Activated T-cell treated with anti-CD3 and anti-CD28 coated beads, Interleukin-2, amount 50 U/mL, for 4 hours (primary cell): ENCODE measurements around the gene RAD51AP1. TPM values are rescaled to one million over a fixed set of nuclear protein-coding genes. Genes with fewer than 3 reads are reported as not detected.
"Not testable (repeated sequence)": the region's sequence is repeated elsewhere in the genome, so short reads cannot be mapped to it uniquely, and the experiment has no call there.

Experiments
- ATAC-seq, 2 donors: fragments of 200-7000 bp; cut with Tn5 transposase; one replicate each; pipeline ENCODE4 v1.10.0; 2021
- DNase-seq: peaks from one replicate; pipeline ENCODE4 v3.0.0-alpha.2; 2020
- H3K27me3 Mint-ChIP-seq: one replicate; pipeline ENCODE4 v1.8.0; 2021; ENCODE audit warnings: low read depth, mixed read lengths
- H3K36me3 Mint-ChIP-seq: one replicate; pipeline ENCODE4 v1.8.0; 2022; ENCODE audit warnings: mixed read lengths; ENCODE audit not compliant: insufficient read depth
- H3K4me1 Mint-ChIP-seq: one replicate; pipeline ENCODE4 v1.8.0; 2021; ENCODE audit warnings: low read depth, mixed read lengths
- H3K4me3 Mint-ChIP-seq: one replicate; pipeline ENCODE4 v1.8.0; 2021; ENCODE audit warnings: mild to moderate bottlenecking, moderate library complexity, mixed read lengths
- H3K9me3 Mint-ChIP-seq: one replicate; pipeline ENCODE4 v1.8.0; 2021; ENCODE audit warnings: mixed read lengths
- total RNA-seq, 3 donors: library from RNA; stranded (reverse); gene quantifications; one replicate each; pipeline ENCODE4 v1.2.1, GENCODE V29; 2021

Gene RAD51AP1, protein sequence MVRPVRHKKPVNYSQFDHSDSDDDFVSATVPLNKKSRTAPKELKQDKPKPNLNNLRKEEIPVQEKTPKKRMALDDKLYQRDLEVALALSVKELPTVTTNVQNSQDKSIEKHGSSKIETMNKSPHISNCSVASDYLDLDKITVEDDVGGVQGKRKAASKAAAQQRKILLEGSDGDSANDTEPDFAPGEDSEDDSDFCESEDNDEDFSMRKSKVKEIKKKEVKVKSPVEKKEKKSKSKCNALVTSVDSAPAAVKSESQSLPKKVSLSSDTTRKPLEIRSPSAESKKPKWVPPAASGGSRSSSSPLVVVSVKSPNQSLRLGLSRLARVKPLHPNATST
- 10 to 100 TPM; 13.2 to 18.3 (median 14.2) TPM for total RNA-seq

DNA sequence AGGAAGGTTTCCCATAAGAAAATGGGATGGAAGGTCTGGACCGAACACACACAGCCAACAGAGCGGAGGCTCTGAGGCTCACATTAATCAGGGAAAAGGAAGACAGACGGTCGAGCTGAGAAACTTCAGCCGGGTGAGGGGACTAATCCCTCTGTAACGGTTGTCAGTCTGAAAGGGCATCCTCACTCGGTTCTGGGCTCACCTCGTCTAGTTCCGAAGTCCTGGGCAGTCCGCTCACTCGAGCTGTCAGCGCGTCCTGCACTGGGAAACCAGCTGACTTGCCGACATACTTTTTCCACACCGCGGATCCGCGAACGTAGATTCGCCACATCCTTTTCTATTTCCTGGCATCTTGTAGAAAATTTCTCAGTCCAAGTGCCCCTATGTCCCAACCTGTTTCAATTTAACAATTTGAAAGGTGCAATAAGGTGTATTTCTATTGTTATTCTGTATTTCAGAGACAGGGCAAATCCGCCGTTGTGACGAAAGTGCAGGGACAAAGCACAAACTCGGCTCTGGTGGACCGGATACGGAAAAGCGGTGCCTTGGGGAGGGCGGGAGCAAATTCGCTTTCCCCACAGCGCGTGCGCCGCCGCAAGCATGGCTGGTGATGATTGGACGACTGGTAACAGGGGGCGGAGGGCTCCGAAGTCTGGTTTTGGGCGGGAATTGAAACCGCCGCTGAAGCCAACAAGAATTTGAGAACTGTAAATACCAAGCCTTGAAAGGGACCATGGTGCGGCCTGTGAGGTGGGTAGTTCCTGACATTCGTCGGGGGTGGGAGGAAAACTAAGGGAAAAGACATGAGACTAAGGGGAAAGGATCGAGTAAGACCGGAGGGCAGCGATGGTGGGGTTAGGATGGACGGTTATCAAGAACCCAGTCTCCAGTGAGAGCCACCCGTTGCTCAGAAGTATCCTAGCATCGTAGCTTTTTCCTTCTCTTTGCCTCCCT, at the start of gene RAD51AP1:
TSS of gene RAD51AP1 (plus strand) at position 684 of the 954 bp plus-strand sequence. CDS start at position 734, 50 bp downstream.
- no peaks in the 10 kb centered on the region for H3K36me3 Mint-ChIP-seq
- peak; percentile 98 to 99 for ATAC-seq
- no peaks in the 10 kb centered on the region for H3K27me3 Mint-ChIP-seq
- no peaks in the 10 kb centered on the region for H3K9me3 Mint-ChIP-seq
- peak within 1 kb of the TSS; percentile 95 for H3K4me3 Mint-ChIP-seq
- H3K4me1 Mint-ChIP-seq: peaks cover 31% of the 10 kb centered on the region
- DNase-seq: peak; percentile 91

DNA sequence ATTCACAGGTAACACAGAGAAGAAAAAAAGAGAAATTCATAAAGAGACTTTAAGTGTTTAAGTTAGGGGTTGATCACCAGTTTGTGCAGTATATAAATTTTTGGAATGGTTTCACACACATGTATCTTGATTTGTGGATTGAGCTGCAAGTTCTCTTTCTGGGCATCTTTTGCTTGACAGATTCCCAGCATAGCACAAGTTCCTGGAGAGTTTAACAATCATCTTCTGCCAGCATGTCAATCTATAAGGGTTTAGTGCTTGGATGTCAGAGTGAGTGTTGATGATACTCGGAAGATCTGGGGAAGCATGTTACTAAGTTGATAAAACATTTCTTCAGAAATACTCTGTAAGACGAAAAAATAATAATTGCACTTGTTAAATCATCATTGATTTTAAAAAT, 49.1 kb upstream of the RAD51AP1 start:
- Mint-ChIP-seq H3K9me3 (no peaks in the 10 kb centered on the region), H3K4me3 (no peak overlapping the region), H3K27me3 (no peaks in the 10 kb centered on the region), H3K36me3 (peaks cover 21% of the 10 kb centered on the region), H3K4me1 (peaks cover 2% of the 10 kb centered on the region)
- no peak for DNase-seq
- no peak for ATAC-seq

DNA sequence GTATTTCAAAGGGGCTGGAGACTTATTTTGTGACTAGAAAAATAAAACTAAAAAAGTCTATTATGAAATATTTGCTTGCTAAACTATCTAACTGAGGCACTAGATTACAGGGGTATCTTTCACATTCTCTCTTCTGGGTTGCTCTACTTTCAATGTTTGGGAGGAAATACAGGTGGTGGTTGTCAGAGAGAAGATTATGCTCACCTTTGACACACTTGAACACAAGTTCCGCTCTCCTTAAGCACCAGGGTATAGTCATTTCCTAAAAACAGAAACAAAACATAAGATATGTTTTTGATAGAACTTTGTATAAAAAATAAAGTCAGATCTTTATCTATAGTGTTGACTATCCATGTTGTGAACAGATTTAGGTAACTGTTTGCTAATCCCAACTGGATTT, 47.7 kb upstream of the RAD51AP1 start:
- no peak for ATAC-seq
- Mint-ChIP-seq H3K27me3 (no peaks in the 10 kb centered on the region), H3K9me3 (no peaks in the 10 kb centered on the region), H3K4me3 (no peak overlapping the region), H3K36me3 (peaks cover 26% of the 10 kb centered on the region), H3K4me1 (peaks cover 2% of the 10 kb centered on the region)
- DNase-seq: no peak

DNA sequence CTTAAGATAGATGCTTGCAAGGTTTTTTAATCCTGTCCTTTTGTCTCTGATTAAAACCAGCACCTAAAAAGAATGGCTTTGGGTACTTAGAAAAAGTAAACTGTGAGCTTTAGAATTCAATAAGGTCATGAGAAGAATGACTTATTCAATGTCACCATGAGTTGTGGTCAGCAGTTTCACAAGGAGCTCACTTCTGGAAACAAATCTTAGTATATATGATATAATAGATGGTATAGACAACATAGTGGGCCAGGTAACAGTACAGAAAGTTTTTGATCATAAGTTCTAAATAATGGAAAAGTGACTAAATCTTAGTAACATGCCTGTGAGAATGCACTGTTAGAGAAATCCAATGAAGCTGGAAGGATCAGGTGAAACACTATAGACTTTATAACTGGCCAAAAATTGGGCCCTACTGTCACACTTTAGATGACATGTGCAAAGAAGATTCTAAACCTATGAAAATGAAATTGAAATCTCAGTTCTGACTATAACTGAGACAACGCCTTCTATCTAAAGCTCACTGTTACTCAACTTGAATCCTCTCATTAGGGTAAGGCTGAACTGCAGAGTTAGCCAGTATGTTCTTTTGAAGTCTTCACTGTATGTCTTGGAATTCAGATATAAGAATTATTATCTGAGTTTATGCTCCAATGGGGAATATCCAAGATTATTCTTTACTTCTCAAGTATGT, 42.4 kb upstream of the RAD51AP1 start:
- Mint-ChIP-seq H3K9me3 (no peaks in the 10 kb centered on the region), H3K27me3 (no peaks in the 10 kb centered on the region), H3K4me3 (no peak overlapping the region), H3K4me1 (peaks cover 6% of the 10 kb centered on the region), H3K36me3 (peaks cover 40% of the 10 kb centered on the region)
- ATAC-seq: peak; percentile 89 to 93
- DNase-seq: no peak

DNA sequence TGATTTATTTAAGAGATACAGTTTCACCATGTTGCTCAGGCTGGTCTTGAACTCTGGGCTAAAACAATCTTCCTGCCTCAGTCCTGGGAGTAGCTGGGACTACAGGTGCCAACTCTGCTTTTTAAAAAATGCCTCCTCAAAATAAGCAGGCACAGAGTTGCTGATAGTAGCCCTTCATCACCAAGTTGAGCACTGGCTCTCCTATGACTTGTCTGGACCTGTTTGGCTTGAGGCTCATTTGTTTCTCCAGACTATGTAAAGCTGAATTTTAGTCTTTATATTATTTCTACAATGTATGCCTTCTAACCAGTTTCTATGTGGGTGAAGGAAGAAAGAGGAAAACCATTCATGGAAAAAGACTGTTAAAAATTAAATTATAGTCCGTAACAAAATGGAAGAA, 39.5 kb upstream of the RAD51AP1 start:
- H3K27me3 Mint-ChIP-seq: no peaks in the 10 kb centered on the region
- DNase-seq: no peak
- no peak for ATAC-seq
- H3K4me1 Mint-ChIP-seq: peaks cover 6% of the 10 kb centered on the region
- no peaks in the 10 kb centered on the region for H3K9me3 Mint-ChIP-seq
- H3K4me3 Mint-ChIP-seq: no peak overlapping the region
- peaks cover 52% of the 10 kb centered on the region for H3K36me3 Mint-ChIP-seq

DNA sequence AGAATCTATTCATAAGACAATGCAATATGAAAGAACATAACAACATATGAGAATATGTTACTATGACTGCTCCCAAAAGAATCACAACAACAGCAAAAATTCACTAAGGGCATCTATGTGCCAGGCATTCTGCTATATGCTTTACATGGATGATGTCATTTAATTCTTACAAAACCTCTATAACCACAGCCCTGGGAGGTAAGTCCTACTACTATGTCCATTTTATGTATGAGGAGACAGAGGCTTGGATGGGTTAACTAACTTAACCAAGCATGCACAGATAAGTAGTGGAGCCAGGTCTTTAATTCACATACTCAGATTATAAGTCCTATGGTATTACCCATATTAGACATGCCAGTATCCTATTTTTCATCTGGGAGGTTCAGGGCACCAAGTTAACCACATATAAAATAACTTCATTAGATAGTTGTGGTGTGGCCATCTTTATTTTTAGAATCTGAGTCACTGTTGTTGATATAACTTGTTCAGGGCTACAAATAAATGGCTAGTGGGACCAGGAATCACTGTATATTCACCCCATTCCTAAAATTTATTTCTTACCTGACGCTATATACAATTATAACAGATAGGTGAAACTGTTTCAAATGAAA, 33.2 kb upstream of the RAD51AP1 start:
- Mint-ChIP-seq H3K36me3 (peaks cover 28% of the 10 kb centered on the region), H3K4me1 (peaks cover 28% of the 10 kb centered on the region), H3K4me3 (no peak overlapping the region), H3K27me3 (no peaks in the 10 kb centered on the region), H3K9me3 (no peaks in the 10 kb centered on the region)
- DNase-seq (no peak), ATAC-seq (no peak)

DNA sequence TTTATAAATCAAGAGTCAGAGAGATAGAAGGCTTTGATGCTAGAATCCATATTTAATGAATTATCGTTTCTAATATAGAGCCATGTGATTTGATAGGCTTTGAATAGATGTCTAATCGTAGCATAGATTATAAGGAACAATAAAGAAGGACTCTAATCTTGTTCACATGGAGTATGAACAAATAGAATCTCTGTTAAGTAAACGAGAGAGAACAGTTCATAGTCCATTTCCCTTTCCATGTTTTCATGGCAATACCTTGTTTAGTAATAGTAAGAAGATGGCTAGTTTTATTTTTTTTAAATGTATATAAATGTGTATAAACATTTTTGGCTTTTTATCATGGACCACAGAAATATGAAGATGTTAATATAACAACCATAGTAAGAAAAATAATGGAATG, 32.3 kb upstream of the RAD51AP1 start:
- DNase-seq (no peak), ATAC-seq (no peak)
- peaks cover 22% of the 10 kb centered on the region for H3K36me3 Mint-ChIP-seq
- H3K27me3 Mint-ChIP-seq: no peaks in the 10 kb centered on the region
- H3K4me3 Mint-ChIP-seq: no peak overlapping the region
- H3K9me3 Mint-ChIP-seq: no peaks in the 10 kb centered on the region
- H3K4me1 Mint-ChIP-seq: peaks cover 28% of the 10 kb centered on the region

DNA sequence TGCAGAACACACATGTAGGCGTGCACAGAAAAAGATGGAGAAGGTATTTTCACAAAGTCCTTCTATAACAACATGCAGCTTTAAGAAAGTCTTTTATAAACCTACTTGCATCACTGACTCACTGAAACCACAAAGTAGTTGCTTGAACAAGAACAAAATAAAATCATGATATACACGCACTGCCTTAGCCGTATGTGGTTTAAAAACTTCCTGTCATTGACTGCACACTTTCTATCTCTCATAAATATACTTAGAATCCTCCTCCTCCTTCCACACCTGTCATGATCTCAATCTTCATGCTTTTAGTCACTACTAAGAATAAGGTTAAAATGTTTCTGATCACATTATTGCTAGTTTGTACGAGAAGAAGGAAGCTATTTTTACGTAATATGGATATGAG, 31.8 kb upstream of the RAD51AP1 start:
- Mint-ChIP-seq H3K27me3 (no peaks in the 10 kb centered on the region), H3K36me3 (peaks cover 20% of the 10 kb centered on the region), H3K9me3 (no peaks in the 10 kb centered on the region), H3K4me3 (peak overlapping the region; percentile 42), H3K4me1 (peaks cover 28% of the 10 kb centered on the region)
- no peak for DNase-seq
- ATAC-seq: peak; percentile 99

DNA sequence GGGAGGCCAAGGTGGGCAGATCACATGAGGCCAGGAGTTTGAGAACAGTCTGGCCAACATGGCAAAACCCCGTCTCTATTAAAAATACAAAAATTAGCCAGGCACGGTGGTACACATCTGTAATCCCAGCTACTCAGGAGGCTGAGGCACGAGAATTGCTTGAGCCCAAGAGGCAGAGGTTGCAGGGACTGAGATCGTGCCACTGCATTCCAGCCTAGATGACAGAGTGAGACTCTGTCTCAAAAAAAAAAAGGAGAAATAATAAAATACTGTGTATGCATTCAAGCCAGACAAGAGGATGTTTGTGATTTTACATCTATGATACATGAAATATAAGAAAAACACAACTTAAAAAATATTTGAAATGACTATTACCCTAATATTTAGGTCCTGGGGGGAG, 30.2 kb upstream of the RAD51AP1 start:
- not testable (repeated sequence) for DNase-seq, H3K9me3 Mint-ChIP-seq, H3K4me3 Mint-ChIP-seq, H3K27me3 Mint-ChIP-seq, ATAC-seq
- peaks cover 28% of the 10 kb centered on the region for H3K4me1 Mint-ChIP-seq
- peaks cover 17% of the 10 kb centered on the region for H3K36me3 Mint-ChIP-seq

DNA sequence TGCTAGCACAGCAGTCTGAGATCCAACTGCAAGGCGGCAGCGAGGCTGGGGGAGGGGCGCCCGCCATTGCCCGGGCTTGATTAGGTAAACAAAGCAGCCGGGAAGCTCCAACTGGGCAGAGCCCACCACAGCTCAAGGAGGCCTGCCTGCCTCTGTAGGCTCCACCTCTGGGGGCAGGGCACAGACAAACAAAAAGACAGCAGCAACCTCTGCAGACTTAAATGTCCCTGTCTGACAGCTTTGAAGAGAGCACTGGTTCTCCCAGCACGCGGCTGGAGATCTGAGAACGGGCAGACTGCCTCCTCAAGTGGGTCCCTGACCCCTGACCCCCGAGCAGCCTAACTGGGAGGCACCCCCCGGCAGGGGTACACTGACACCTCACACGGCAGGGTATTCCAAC, 29.4 kb upstream of the RAD51AP1 start:
- H3K36me3 Mint-ChIP-seq, H3K9me3 Mint-ChIP-seq, DNase-seq, H3K4me3 Mint-ChIP-seq, H3K27me3 Mint-ChIP-seq, ATAC-seq: not testable (repeated sequence)
- peaks cover 28% of the 10 kb centered on the region for H3K4me1 Mint-ChIP-seq

DNA sequence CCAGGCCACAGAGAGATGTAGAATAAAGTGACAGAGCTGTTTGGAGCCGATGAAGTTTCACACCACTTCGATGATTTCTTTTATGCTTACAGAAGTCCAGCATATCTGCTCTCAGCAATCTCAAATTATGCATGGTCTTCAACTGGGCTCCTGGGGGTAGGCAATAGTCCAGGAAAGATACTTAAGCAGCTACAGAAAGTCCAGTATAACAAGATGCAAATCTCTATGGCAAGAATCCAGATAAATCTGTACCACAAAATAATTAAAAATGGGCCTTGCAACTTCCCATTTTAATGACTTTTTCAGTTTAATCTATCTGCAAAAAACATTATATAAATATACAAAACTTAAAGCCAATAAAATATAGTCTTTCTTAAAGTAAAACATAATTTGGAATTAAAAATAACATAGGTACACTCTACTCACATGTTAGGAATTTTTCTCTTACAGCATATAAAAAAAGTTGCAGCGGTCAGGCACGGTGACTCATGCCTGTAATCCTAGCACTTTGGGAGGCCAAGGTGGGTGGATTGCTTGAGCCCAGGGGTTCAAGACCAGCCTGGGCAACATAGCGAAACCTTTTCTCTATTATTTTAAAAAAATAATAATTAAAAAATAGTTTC, 20.5 kb upstream of the RAD51AP1 start:
- Mint-ChIP-seq H3K4me3 (no peak overlapping the region), H3K27me3 (no peaks in the 10 kb centered on the region), H3K9me3 (no peaks in the 10 kb centered on the region), H3K4me1 (no peaks in the 10 kb centered on the region), H3K36me3 (peaks cover 29% of the 10 kb centered on the region)
- DNase-seq (no peak), ATAC-seq (no peak)

DNA sequence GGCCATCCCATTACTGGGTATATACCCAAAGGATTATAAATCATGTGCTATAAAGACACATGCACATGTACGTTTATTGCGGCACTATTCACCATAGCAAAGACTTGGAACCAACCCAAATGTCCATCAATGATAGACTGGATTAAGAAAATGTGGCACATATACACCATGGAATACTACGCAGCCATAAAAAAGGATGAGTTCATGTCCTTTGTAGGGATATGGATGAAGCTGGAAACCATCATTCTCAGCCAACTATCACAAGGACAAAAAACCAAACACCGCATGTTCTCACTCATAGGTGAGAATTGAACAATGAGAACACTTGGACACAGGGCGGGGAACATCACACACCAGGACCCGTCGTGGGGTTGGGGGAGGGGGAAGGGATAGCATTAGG, 15.2 kb upstream of the RAD51AP1 start:
- peaks cover 27% of the 10 kb centered on the region for H3K36me3 Mint-ChIP-seq
- DNase-seq, H3K4me3 Mint-ChIP-seq, ATAC-seq, H3K9me3 Mint-ChIP-seq, H3K27me3 Mint-ChIP-seq, H3K4me1 Mint-ChIP-seq: not testable (repeated sequence)

DNA sequence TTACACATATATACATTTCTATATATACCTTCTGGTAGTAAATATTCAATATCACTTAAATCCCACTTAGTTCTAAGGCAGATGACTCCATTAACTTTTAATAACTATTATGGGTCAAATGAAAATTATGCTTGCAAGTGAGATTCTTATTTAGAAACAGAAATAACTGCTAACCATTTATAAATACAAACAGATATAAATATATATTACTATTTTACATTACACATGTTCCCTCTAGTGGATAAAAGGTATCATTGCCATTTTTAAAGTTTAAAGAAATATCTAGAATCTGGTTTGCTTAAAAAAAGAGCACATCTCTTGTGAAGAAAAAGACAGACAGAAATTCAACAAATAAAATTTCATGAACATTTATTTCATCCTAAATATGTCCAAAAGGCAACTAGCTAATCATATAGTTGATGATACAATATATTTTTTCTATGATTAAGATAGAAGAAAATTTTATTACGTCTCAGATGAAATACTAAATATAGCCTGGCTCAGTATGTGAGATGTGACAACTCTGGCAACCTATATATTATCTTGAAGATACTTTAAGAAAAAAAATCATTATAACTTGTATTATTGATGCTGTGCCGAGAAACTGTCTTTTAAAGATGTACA, 11.7 kb upstream of the RAD51AP1 start:
- no peak overlapping the region for H3K4me3 Mint-ChIP-seq
- H3K36me3 Mint-ChIP-seq: peaks cover 22% of the 10 kb centered on the region
- H3K27me3 Mint-ChIP-seq: no peaks in the 10 kb centered on the region
- DNase-seq (no peak), ATAC-seq (no peak)
- H3K4me1 Mint-ChIP-seq: peaks cover 6% of the 10 kb centered on the region
- H3K9me3 Mint-ChIP-seq: no peaks in the 10 kb centered on the region
